Stimulated activated CD8-positive, alpha-beta memory T cell treated with anti-CD3 and anti-CD28 coated beads, Interleukin-7, amount 100 ng/mL, for 1 hour (primary cell): ENCODE data around the gene GEMIN4.
"Not testable (repeated sequence)": the region's sequence is repeated elsewhere in the genome, so short reads cannot be mapped to it uniquely, and the experiment has no call there.

Experiments used
- DNase-seq, 2 donors: peaks; one replicate each; pipeline ENCODE4 v3.0.0-alpha.2; 2020; ENCODE audit warnings: low read depth in 2 of 2

The GEMIN4 gene

GRCh38 chr17:703081-703875 lies 48.8 kb downstream of the GEMIN4 start:
- no peak for DNase-seq

DNA sequence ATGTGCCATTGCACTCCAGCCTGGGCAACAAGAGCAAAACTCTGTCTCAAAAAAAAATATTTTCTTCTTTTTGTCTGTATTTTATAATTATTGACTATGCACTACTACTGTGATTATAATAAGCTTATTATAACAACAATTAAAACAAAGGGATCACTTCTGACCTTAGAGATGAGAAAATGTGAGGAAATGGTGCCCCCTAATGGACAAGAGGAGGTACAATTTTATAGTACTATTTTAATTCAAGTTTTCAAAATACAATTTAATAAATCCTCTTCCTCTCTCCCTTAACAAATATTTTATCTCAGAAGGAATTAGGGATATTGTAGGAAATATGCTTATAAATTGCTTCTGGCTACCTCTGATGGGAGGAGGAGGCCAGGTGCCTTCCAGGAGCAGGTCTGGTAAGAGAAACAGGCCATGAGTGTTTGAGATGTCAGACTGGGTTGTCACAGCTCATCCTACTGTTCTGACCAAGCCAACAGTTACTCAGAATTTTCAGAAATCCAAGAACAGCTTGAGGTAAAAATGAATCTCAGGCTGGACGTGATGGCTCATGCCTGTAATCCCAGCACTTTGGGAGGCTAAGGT lies 51.5 kb downstream of the GEMIN4 start:
- DNase-seq = no peak

DNA sequence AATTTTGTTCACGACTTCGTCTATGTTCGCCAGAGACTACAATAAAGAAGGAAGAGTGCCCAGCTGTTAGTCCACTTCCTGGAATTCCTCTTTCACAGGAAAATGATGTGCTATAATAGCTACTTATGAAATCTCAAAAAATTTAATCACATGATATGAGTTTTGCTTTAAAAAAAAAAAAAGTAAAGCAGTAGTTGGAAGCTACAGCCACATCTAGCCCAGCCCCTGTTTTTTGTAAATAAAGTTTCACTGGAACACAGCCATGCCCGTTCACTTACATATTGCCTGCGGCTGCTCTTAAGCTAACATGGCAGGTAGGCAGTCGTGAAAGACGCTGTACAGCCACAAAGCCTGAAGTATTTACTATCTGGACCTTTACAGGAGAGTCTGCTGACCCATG lies 52.7 kb downstream of the GEMIN4 start:
- DNase-seq = no peak

GRCh38 chr17:698096-698495 lies 54.0 kb downstream of the GEMIN4 start:
- DNase-seq = not testable (repeated sequence)

GRCh38 chr17:697682-698081 lies 54.4 kb downstream of the GEMIN4 start:
- DNase-seq = no peak

- no peak for DNase-seq
Measured at GRCh38 chr17:696369-696768, 55.7 kb downstream of the GEMIN4 start.
